ENCODE data around the gene TENM4.

The TENM4 gene

DNA sequence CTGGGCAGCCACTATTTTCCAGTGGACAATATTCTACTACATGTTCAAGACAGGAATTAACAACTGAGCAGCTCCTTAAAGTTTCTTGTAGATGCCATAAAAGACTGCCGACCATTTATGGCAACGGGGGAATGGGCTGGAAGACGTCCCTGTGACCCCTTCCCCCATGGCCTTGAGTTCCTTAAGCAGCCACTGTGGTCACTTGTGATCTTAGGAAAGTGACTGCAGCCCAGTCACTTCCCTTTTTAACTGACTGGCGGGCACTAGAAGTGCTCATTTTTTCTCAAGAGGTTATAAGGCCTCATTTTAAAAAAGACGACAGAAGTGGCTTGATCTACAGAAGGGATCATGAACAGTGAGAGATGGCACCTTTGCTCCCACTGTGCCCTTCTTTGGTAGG lies 713.0 kb downstream of the TENM4 start:
- H3K36me3 ChIP-seq (ENCODE audit: control insufficient read depth in 2 of 2, insufficient read depth in 1 of 2, low read length in 2 of 2), result no peaks in the 10 kb centered on the region
- H3K4me3 ChIP-seq (ENCODE audit: low read depth, low read length), result no peak overlapping the region
- ChIA-PET POLR2A (no interaction called here), CTCF (interaction anchor here (0.6 to 2.1 kb wide), 4 partner anchors 8 to 706 kb away, joined by 3 to 8 read pairs (median 4); no protein-coding TSS in a partner anchor)
- no peak overlapping the region for H3K27ac ChIP-seq (ENCODE audit: extremely low read depth, low read depth, low read length)
- TF ChIP-seq ZNF221 (tag by site-specific recombination; IDR thresholded peaks at IDR 0.05; ENCODE audit: borderline replicate concordance) (no peak), ZFHX2 (tag by site-specific recombination; conservative IDR thresholded peaks at IDR 0.05) (no peak), REPIN1 (tag by site-specific recombination; IDR thresholded peaks at IDR 0.05; ENCODE audit: low read depth) (no peak), ZNF561 (tag by site-specific recombination; IDR thresholded peaks at IDR 0.05; ENCODE audit: borderline replicate concordance) (no peak), ZFP41 (tag by site-specific recombination; IDR thresholded peaks at IDR 0.05; ENCODE audit: borderline replicate concordance) (no peak), ZSCAN16 (tag by site-specific recombination; IDR thresholded peaks at IDR 0.05) (no peak), ZNF629 (tag by site-specific recombination; IDR thresholded peaks at IDR 0.05) (no peak), ZNF600 (tag by site-specific recombination; IDR thresholded peaks at IDR 0.05) (no peak)
- H3K9me3 ChIP-seq (ENCODE audit: control insufficient read depth, insufficient read depth, low read depth, low read length), result no peaks in the 10 kb centered on the region
- no peaks in the 10 kb centered on the region for H3K4me1 ChIP-seq (ENCODE audit: control insufficient read depth, insufficient read depth, low read length)

DNA sequence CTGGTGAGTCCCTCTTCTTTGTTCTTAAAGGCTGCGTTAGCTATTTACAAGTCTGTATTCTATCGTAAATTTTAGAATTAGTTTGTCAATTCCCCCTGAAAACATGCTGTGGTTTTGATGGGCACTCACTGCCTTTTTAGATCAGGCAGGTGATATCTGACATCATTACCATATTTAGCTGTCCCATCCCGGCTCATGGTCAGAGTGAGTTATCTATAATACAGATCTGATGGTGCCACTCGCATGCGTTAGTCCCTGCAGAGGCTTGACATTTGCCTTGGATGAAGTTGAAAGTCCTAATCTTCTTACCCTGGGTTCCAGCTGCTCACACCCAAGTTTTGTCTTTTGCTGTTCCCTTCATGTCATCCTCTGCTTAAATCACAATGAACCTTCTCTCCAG lies 715.6 kb downstream of the TENM4 start:
- Histone ChIP-seq H3K36me3 (ENCODE audit: control insufficient read depth in 2 of 2, insufficient read depth in 1 of 2, low read length in 2 of 2) (no peaks in the 10 kb centered on the region), H3K27ac (ENCODE audit: extremely low read depth, low read depth, low read length) (no peak overlapping the region), H3K4me3 (ENCODE audit: low read depth, low read length) (no peak overlapping the region), H3K4me1 (ENCODE audit: control insufficient read depth, insufficient read depth, low read length) (no peaks in the 10 kb centered on the region), H3K9me3 (ENCODE audit: control insufficient read depth, insufficient read depth, low read depth, low read length) (no peaks in the 10 kb centered on the region)
- TF ChIP-seq MZF1 (tag by site-specific recombination; IDR thresholded peaks at IDR 0.05; ENCODE audit: borderline replicate concordance), result no peak
- no peak for TF ChIP-seq ZNF548 (tag by site-specific recombination; IDR thresholded peaks at IDR 0.05)
- TF ChIP-seq, protein P1, sequence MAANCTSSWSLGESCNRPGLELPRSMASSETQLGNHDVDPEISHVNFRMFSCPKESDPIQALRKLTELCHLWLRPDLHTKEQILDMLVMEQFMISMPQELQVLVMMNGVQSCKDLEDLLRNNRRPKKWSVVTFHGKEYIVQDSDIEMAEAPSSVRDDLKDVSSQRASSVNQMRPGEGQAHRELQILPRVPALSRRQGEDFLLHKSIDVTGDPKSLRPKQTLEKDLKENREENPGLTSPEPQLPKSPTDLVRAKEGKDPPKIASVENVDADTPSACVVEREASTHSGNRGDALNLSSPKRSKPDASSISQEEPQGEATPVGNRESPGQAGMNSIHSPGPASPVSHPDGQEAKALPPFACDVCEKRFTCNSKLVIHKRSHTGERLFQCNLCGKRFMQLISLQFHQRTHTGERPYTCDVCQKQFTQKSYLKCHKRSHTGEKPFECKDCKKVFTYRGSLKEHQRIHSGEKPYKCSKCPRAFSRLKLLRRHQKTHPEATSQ (tag by site-specific recombination; IDR thresholded peaks at IDR 0.05), result no peak
- TF ChIP-seq, protein P2, sequence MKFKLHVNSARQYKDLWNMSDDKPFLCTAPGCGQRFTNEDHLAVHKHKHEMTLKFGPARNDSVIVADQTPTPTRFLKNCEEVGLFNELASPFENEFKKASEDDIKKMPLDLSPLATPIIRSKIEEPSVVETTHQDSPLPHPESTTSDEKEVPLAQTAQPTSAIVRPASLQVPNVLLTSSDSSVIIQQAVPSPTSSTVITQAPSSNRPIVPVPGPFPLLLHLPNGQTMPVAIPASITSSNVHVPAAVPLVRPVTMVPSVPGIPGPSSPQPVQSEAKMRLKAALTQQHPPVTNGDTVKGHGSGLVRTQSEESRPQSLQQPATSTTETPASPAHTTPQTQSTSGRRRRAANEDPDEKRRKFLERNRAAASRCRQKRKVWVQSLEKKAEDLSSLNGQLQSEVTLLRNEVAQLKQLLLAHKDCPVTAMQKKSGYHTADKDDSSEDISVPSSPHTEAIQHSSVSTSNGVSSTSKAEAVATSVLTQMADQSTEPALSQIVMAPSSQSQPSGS (tag by site-specific recombination; IDR thresholded peaks at IDR 0.05; ENCODE audit: low read depth), result no peak
- no peak for TF ChIP-seq ZNF473 (tag by site-specific recombination; IDR thresholded peaks at IDR 0.05)
- TF ChIP-seq ZSCAN16 (tag by site-specific recombination; IDR thresholded peaks at IDR 0.05), result no peak
- no peak for TF ChIP-seq BCL11B (tag by site-specific recombination; IDR thresholded peaks at IDR 0.05; ENCODE audit: low read depth)
- TF ChIP-seq, protein P3, sequence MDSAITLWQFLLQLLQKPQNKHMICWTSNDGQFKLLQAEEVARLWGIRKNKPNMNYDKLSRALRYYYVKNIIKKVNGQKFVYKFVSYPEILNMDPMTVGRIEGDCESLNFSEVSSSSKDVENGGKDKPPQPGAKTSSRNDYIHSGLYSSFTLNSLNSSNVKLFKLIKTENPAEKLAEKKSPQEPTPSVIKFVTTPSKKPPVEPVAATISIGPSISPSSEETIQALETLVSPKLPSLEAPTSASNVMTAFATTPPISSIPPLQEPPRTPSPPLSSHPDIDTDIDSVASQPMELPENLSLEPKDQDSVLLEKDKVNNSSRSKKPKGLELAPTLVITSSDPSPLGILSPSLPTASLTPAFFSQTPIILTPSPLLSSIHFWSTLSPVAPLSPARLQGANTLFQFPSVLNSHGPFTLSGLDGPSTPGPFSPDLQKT (IDR thresholded peaks at IDR 0.05; ENCODE audit: borderline replicate concordance, low read depth, low read length), result no peak
- TF ChIP-seq, protein P4, sequence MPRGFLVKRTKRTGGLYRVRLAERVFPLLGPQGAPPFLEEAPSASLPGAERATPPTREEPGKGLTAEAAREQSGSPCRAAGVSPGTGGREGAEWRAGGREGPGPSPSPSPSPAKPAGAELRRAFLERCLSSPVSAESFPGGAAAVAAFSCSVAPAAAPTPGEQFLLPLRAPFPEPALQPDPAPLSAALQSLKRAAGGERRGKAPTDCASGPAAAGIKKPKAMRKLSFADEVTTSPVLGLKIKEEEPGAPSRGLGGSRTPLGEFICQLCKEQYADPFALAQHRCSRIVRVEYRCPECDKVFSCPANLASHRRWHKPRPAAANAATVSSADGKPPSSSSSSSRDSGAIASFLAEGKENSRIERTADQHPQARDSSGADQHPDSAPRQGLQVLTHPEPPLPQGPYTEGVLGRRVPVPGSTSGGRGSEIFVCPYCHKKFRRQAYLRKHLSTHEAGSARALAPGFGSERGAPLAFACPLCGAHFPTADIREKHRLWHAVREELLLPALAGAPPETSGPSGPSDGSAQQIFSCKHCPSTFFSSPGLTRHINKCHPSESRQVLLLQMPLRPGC (tag by site-specific recombination; IDR thresholded peaks at IDR 0.05), result no peak
- TF ChIP-seq HOXA7 (CRISPR knock-in tag; IDR thresholded peaks at IDR 0.05; ENCODE audit: borderline replicate concordance), result no peak
- POLR2A ChIA-PET, result no interaction called here
- CTCF ChIA-PET, result interaction anchor here (0.7 to 2.5 kb wide), 3 partner anchors 9 to 74 kb away, joined by 3 to 23 read pairs (median 4); no protein-coding TSS in a partner anchor
